ENCODE results near the gene SH2D4B.

GRCh38 chr10:80530251-80530650 lies 7.5 kb upstream of the SH2D4B start:
- TF ChIP-seq CTCF (IDR thresholded peaks at IDR 0.05) (peak in 3 of 7 experiments; percentile 12 to 16 (median 15)), EP300 (IDR thresholded peaks at IDR 0.05) (no peak)
